Measurements from ENCODE around the gene NHS. TPM values are rescaled to one million over a fixed set of nuclear protein-coding genes. Genes with fewer than 3 reads are reported as not detected.

Gene NHS
- total RNA-seq, 4 donors from 2014 or later, result 0.20 to 0.39 (median 0.30) TPM

DNA sequence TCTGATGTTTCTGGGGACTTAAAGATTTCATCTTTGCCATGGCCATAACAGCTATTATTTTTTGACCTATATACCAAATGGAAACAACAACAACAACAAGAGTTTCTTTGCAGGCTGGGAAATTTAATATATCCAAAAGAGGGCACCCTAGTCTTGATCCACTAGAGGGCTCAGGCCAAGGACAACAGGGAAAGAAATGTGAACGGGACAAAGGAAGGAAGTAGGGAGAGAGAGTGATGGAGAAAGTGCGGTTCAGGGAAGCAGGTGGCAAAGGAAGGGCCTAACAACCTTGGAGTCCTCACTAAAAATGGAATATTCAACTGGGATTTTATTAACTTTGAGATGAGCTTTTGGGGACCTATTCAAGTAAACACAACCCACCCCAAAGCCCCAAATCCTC is 294.5 kb downstream of the NHS start:
- in situ Hi-C loops (cut with MboI; ENCODE audit: low sequenced_read_pairs in 4 of 4) (no loop called here), intact Hi-C loops (cut with DNase I; ENCODE audit: low total_unique reads) (no loop called here)
- no peak overlapping the region for H3K4me3 ChIP-seq
- H3K36me3 ChIP-seq, result no peaks in the 10 kb centered on the region
- no peaks in the 10 kb centered on the region for H3K4me1 ChIP-seq
- H3K9me3 ChIP-seq, result no peaks in the 10 kb centered on the region
- H3K27me3 ChIP-seq, result no peaks in the 10 kb centered on the region
- H3K27ac ChIP-seq, result no peak overlapping the region
- no peak for ATAC-seq
- DNase-seq, result no peak
- no peak for TF ChIP-seq POLR2A (IDR thresholded peaks at IDR 0.05)
- TF ChIP-seq, protein P1, sequence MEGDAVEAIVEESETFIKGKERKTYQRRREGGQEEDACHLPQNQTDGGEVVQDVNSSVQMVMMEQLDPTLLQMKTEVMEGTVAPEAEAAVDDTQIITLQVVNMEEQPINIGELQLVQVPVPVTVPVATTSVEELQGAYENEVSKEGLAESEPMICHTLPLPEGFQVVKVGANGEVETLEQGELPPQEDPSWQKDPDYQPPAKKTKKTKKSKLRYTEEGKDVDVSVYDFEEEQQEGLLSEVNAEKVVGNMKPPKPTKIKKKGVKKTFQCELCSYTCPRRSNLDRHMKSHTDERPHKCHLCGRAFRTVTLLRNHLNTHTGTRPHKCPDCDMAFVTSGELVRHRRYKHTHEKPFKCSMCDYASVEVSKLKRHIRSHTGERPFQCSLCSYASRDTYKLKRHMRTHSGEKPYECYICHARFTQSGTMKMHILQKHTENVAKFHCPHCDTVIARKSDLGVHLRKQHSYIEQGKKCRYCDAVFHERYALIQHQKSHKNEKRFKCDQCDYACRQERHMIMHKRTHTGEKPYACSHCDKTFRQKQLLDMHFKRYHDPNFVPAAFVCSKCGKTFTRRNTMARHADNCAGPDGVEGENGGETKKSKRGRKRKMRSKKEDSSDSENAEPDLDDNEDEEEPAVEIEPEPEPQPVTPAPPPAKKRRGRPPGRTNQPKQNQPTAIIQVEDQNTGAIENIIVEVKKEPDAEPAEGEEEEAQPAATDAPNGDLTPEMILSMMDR (IDR thresholded peaks at IDR 0.05 in 4 of 5, conservative IDR thresholded peaks at IDR 0.05 in 1 of 5), result no peak

DNA sequence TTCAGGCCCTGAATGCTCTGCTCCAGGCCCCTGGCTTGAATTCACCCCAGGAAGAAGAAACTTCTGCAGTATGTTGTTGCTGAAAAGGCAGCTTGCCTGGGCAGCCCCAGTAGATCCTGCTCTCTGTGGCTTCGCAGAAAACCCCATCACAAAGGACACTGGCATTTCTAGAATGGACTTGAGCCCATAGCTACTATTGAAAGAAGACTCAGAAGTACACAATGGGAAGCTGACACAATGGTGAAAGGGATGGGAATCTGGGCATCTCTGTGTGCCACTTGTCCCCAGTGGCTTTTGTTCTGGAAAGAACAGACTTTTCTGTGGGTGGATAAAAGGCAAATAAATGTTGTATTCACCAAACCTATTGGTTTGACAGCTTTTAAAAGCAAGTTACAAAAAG is 294.9 kb downstream of the NHS start:
- ATAC-seq (no peak), DNase-seq (no peak)
- Histone ChIP-seq H3K36me3 (no peaks in the 10 kb centered on the region), H3K27me3 (no peaks in the 10 kb centered on the region), H3K4me3 (no peak overlapping the region), H3K9me3 (no peaks in the 10 kb centered on the region), H3K4me1 (no peaks in the 10 kb centered on the region), H3K27ac (no peak overlapping the region)
- intact Hi-C loops (cut with DNase I; ENCODE audit: low total_unique reads) (no loop called here), in situ Hi-C loops (cut with MboI; ENCODE audit: low sequenced_read_pairs in 4 of 4) (no loop called here)
- TF ChIP-seq, protein P1 (IDR thresholded peaks at IDR 0.05 in 4 of 5, conservative IDR thresholded peaks at IDR 0.05 in 1 of 5), result no peak
- no peak for TF ChIP-seq POLR2A (IDR thresholded peaks at IDR 0.05)

DNA sequence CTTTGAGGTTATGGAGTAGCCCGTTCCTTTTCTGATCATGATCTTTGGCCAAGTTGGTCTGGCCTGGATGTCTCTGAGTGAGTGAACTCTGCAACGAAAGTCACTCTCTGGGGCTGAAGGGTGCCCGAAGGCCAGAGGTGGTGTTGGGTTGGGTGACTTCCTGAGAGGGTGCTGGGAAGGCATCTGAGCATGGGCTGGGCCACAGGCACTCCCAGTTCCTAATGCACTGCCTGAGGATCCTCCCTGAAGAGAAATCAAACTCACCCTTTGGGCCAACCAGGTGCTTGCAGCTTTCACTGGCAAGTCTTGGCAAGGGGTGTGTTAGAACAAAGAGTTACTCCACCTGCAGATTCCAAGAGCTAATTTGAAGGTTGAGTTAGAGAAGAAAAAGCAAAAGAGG is 295.9 kb downstream of the NHS start:
- no peak for TF ChIP-seq POLR2A (IDR thresholded peaks at IDR 0.05)
- TF ChIP-seq, protein P1 (IDR thresholded peaks at IDR 0.05 in 4 of 5, conservative IDR thresholded peaks at IDR 0.05 in 1 of 5), result no peak
- no peaks in the 10 kb centered on the region for H3K9me3 ChIP-seq
- H3K36me3 ChIP-seq, result no peaks in the 10 kb centered on the region
- no peaks in the 10 kb centered on the region for H3K4me1 ChIP-seq
- DNase-seq (no peak), ATAC-seq (no peak)
- no peaks in the 10 kb centered on the region for H3K27me3 ChIP-seq
- intact Hi-C loops (cut with DNase I; ENCODE audit: low total_unique reads) (no loop called here), in situ Hi-C loops (cut with MboI; ENCODE audit: low sequenced_read_pairs in 4 of 4) (no loop called here)
- H3K27ac ChIP-seq, result no peak overlapping the region
- no peak overlapping the region for H3K4me3 ChIP-seq

DNA sequence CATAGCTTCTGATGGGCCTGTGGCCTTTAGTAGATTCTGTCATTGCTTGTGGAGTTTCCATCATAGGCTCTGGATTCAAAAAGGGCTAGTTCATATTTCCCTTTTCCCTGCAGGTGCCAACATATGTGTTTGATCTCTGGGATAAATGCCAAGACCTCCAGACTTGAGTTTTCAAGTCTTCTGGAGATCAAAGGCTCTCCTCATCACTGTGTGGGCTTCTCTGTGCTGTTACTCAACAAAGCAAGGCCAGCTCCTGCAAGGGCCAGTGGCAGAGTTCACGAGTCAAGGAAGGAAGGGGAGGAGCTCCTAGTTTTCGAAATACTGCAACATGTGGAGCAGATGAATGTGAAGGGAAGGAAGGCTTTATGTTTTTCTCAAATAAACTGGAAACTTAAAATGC is 299.6 kb downstream of the NHS start:
- intact Hi-C loops (cut with DNase I; ENCODE audit: low total_unique reads), result no loop called here
- Histone ChIP-seq H3K27me3 (no peaks in the 10 kb centered on the region), H3K9me3 (no peaks in the 10 kb centered on the region), H3K4me1 (no peaks in the 10 kb centered on the region), H3K27ac (no peak overlapping the region), H3K4me3 (no peak overlapping the region), H3K36me3 (no peaks in the 10 kb centered on the region)
- in situ Hi-C loops (cut with MboI; ENCODE audit: low sequenced_read_pairs in 4 of 4), result no loop called here
- ATAC-seq (no peak), DNase-seq (no peak)
- no peak for TF ChIP-seq POLR2A (IDR thresholded peaks at IDR 0.05)
- TF ChIP-seq, protein P1 (IDR thresholded peaks at IDR 0.05 in 4 of 5, conservative IDR thresholded peaks at IDR 0.05 in 1 of 5), result no peak

DNA sequence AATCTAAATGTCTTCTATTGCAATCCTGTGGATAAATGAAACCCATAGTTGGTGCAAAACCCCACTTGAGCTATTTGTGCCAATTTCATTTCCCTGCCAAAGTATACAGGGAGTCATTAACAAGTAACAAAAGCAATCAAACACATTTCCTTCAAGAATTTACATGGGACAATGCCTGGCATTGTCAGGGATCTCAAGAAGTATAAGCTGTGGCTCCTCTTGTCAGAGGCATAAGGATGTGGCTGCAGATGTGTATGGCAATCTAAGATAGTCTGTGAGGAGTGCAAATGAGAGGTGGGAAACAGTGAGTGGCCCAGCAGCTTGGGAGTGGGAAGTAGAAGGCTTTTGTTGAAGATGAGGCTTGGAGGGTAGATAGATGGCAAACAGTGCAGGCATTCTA is 304.3 kb downstream of the NHS start:
- DNase-seq (no peak), ATAC-seq (no peak)
- H3K27ac ChIP-seq, result no peak overlapping the region
- intact Hi-C loops (cut with DNase I; ENCODE audit: low total_unique reads) (no loop called here), in situ Hi-C loops (cut with MboI; ENCODE audit: low sequenced_read_pairs in 4 of 4) (loop anchor here in 2 of 4 donors (25.0 kb wide), 2 partner anchors 142 to 442 kb away; no protein-coding TSS in a partner anchor)
- no peaks in the 10 kb centered on the region for H3K27me3 ChIP-seq
- H3K36me3 ChIP-seq, result no peaks in the 10 kb centered on the region
- no peaks in the 10 kb centered on the region for H3K9me3 ChIP-seq
- no peak overlapping the region for H3K4me3 ChIP-seq
- no peak for TF ChIP-seq POLR2A (IDR thresholded peaks at IDR 0.05)
- TF ChIP-seq, protein P1 (IDR thresholded peaks at IDR 0.05 in 4 of 5, conservative IDR thresholded peaks at IDR 0.05 in 1 of 5), result no peak
- no peaks in the 10 kb centered on the region for H3K4me1 ChIP-seq
